Uterus (tissue), 2 donors: ENCODE data around the gene TBRG4.

Source experiments
- POLR2A ChIP-seq, 2 donors: fragments of 450-650 bp; IDR thresholded peaks; one replicate each; pipeline ENCODE4 v1.6.1; 2016; ENCODE audit warnings: antibody characterized with exemption in 2 of 2, mild to moderate bottlenecking in 1 of 2, moderate library complexity in 1 of 2
- TF ChIP-seq, protein P1 (sequence below), 4 experiments: fragments of 200-600 bp in 2 of 4; fragments of 450-650 bp in 2 of 4; sonication (generic) in 2 of 4; IDR thresholded peaks; one replicate each; pipeline ENCODE4 v1.5.1; 2016 to 2019; ENCODE audit warnings: antibody characterized with exemption in 4 of 4, mild to moderate bottlenecking in 2 of 4, moderate library complexity in 1 of 4

DNA sequence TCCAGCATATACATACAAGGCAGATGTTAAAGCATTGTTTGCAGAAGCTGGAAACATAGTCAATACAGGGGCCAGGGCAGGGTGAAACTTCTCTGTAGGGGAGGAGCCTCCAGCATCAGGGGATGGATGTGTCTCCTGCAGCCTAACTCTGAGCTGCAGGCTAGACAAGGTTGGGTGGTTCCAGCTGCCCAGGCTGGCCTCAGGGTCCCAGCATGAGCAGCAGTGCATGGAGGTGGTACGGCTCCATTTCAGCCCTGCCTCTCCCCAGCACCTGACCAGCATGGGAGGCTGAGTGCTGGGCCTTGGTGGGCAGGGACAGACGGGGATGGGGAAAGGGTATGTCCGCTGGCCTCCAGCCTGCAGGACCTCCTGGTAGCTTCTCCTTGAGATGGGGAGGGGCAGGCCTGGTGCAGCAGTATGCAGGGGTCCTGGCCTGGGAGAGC lies 7.4 kb upstream of the TBRG4 start:
- TF ChIP-seq, protein P1, sequence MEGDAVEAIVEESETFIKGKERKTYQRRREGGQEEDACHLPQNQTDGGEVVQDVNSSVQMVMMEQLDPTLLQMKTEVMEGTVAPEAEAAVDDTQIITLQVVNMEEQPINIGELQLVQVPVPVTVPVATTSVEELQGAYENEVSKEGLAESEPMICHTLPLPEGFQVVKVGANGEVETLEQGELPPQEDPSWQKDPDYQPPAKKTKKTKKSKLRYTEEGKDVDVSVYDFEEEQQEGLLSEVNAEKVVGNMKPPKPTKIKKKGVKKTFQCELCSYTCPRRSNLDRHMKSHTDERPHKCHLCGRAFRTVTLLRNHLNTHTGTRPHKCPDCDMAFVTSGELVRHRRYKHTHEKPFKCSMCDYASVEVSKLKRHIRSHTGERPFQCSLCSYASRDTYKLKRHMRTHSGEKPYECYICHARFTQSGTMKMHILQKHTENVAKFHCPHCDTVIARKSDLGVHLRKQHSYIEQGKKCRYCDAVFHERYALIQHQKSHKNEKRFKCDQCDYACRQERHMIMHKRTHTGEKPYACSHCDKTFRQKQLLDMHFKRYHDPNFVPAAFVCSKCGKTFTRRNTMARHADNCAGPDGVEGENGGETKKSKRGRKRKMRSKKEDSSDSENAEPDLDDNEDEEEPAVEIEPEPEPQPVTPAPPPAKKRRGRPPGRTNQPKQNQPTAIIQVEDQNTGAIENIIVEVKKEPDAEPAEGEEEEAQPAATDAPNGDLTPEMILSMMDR (IDR thresholded peaks at IDR 0.05): no peak
- no peak for TF ChIP-seq POLR2A (IDR thresholded peaks at IDR 0.05)
